Measurements from ENCODE around the gene HCFC1.

Gene HCFC1

GRCh38 chrX:153956044-153956907 is 15.3 kb downstream of the HCFC1 start:
- no peak for DNase-seq

GRCh38 chrX:153955228-153955732 is 16.3 kb downstream of the HCFC1 start:
- no peak for DNase-seq

- no peak for DNase-seq
Measured at GRCh38 chrX:153954558-153955227, 16.9 kb downstream of the HCFC1 start.

GRCh38 chrX:153953892-153954557 is 17.6 kb downstream of the HCFC1 start:
- DNase-seq: no peak

GRCh38 chrX:153953342-153953830 is 18.2 kb downstream of the HCFC1 start:
- DNase-seq: peak; percentile 55

- no peak for DNase-seq
Measured at GRCh38 chrX:153952373-153953026, 19.1 kb downstream of the HCFC1 start.

- no peak for DNase-seq
Measured at GRCh38 chrX:153951683-153952372, 19.8 kb downstream of the HCFC1 start.

GRCh38 chrX:153950127-153950526 is 21.5 kb downstream of the HCFC1 start:
- DNase-seq: no peak

- no peak for DNase-seq
Measured at GRCh38 chrX:153948847-153949805, 22.5 kb downstream of the HCFC1 start.

GRCh38 chrX:153948002-153948466 is 23.6 kb downstream of the HCFC1 start:
- DNase-seq: no peak

- peak; percentile 47 for DNase-seq
Measured at GRCh38 chrX:153947009-153947769, 24.4 kb downstream of the HCFC1 start.

GRCh38 chrX:153945956-153946943 is 25.4 kb downstream of the HCFC1 start:
- DNase-seq: no peak

- DNase-seq: no peak
Measured at GRCh38 chrX:153944800-153945150, 26.8 kb downstream of the HCFC1 start.

GRCh38 chrX:153944140-153944799 is 27.3 kb downstream of the HCFC1 start, which contains the start of gene RENBP:
Gene RENBP (minus strand): TSS chrX:153944643. CDS start chrX:153944610, 33 bp downstream.
- DNase-seq: no peak

GRCh38 chrX:153941336-153942252 is 30.0 kb downstream of the HCFC1 start:
- no peak for DNase-seq

GRCh38 chrX:153939573-153939972 is 32.0 kb downstream of the HCFC1 start:
- no peak for DNase-seq

- DNase-seq: no peak
Measured at GRCh38 chrX:153938226-153938786, 33.3 kb downstream of the HCFC1 start.
